PFSK-1 (cell line): Measurements from ENCODE around the gene MAP1B.

ENCODE experiments used
- POLR2AphosphoS5 ChIP-seq: IDR thresholded peaks from 2 replicates; pipeline ENCODE4 v1.6.1; 2012; ENCODE audit warnings: low read depth, mild to moderate bottlenecking, control low read depth, low read length, moderate library complexity
- REST ChIP-seq, 2 experiments: IDR thresholded peaks; 2 replicates each; pipeline versions ENCODE4 v1.6.1 to v1.8.0; 2011 to 2012; ENCODE audit warnings: low read depth in 2 of 2, low read length in 2 of 2, control low read depth in 1 of 2, inconsistent platforms in 1 of 2, mild to moderate bottlenecking in 1 of 2, moderate library complexity in 1 of 2; ENCODE audit not compliant: insufficient read depth in 1 of 2
- SIN3A ChIP-seq: IDR thresholded peaks from 2 replicates; pipeline ENCODE4 v1.6.1; 2012; ENCODE audit warnings: mild to moderate bottlenecking, low read length, moderate library complexity, borderline replicate concordance; ENCODE audit not compliant: insufficient read depth
- TAF1 ChIP-seq: IDR thresholded peaks from 2 replicates; pipeline ENCODE4 v1.6.1; 2012; ENCODE audit warnings: low read length, control low read depth, borderline replicate concordance; ENCODE audit not compliant: insufficient read depth

GRCh38 chr5:72107901-72108201 is 576 bp downstream of the MAP1B start:
- TF ChIP-seq POLR2AphosphoS5 = no peak
- TF ChIP-seq SIN3A = no peak
- TF ChIP-seq TAF1 = no peak
- TF ChIP-seq REST (IDR thresholded peaks at IDR 0.05; ENCODE audit: insufficient read depth in 1 of 2, low read depth in 2 of 2, low read length in 2 of 2) = no peak
